ENCODE data around the gene CBLIF.
"Not testable (repeated sequence)": the region's sequence is repeated elsewhere in the genome, so short reads cannot be mapped to it uniquely, and the experiment has no call there.

The CBLIF gene

DNA sequence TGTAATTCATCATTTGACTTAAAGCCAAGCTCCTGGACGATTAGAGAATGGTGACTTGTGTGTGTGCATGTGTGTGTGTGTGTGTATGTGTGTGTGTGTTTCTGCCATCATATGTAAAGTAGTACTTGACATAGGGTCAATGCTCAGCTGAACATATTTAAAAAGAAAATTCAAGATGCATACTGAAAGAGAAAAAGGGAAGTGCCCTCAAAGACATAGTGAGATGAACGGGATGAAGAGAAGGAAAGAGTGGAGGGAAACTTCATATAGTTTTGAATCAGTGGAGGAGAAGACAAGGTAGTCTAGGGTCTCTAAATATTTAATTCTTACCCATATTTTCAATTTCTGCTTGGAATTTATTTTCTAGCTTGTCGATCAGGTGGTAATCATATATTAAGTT is 17.0 kb upstream of the CBLIF start:
- Histone ChIP-seq H3K4me3 (replicated peaks; ENCODE audit: insufficient read depth, low read length) (no peak overlapping the region), H3K27ac (replicated peaks) (no peak overlapping the region), H3K27me3 (ENCODE audit: insufficient read depth, poor library complexity, severe bottlenecking) (no peaks in the 10 kb centered on the region)
- no peak for TF ChIP-seq GABPA (IDR thresholded peaks at IDR 0.05; ENCODE audit: low read depth)
- peak; percentile 79 for TF ChIP-seq SPI1 (IDR thresholded peaks at IDR 0.05; ENCODE audit: borderline replicate concordance, low read depth)
- DNase-seq (ENCODE audit: low read depth in 1 of 2, low spot score in 1 of 2): no peak

DNA sequence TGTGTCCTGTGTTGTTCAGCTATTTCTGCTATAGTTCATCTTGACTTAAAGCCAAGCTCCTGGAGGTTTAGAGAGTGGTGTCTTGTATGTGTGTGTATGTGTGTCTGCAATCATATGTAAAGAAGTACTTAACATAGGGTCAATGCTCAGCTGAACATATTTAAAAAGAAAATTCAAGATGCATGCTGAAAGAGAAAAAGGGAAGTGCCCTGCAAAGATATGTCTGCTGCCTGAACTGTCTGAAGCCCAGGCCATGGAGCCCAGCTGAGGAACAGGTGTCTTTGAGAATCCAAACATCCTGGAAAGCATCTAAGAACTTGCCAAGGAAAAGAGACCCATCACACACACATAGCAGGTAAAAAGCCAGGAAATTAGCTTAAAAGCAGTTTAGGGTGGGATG is 14.4 kb upstream of the CBLIF start:
- H3K27ac ChIP-seq (replicated peaks): no peak overlapping the region
- H3K27me3 ChIP-seq (ENCODE audit: insufficient read depth, poor library complexity, severe bottlenecking): no peaks in the 10 kb centered on the region
- DNase-seq (ENCODE audit: low read depth in 1 of 2, low spot score in 1 of 2): peak in 1 of 2 experiments; percentile 24
- no peak overlapping the region for H3K4me3 ChIP-seq (replicated peaks; ENCODE audit: insufficient read depth, low read length)
- TF ChIP-seq SPI1 (IDR thresholded peaks at IDR 0.05; ENCODE audit: borderline replicate concordance, low read depth) (peak; percentile 97), GABPA (IDR thresholded peaks at IDR 0.05; ENCODE audit: low read depth) (no peak), POLR2AphosphoS5 (IDR thresholded peaks at IDR 0.05; ENCODE audit: low read depth) (no peak)

DNA sequence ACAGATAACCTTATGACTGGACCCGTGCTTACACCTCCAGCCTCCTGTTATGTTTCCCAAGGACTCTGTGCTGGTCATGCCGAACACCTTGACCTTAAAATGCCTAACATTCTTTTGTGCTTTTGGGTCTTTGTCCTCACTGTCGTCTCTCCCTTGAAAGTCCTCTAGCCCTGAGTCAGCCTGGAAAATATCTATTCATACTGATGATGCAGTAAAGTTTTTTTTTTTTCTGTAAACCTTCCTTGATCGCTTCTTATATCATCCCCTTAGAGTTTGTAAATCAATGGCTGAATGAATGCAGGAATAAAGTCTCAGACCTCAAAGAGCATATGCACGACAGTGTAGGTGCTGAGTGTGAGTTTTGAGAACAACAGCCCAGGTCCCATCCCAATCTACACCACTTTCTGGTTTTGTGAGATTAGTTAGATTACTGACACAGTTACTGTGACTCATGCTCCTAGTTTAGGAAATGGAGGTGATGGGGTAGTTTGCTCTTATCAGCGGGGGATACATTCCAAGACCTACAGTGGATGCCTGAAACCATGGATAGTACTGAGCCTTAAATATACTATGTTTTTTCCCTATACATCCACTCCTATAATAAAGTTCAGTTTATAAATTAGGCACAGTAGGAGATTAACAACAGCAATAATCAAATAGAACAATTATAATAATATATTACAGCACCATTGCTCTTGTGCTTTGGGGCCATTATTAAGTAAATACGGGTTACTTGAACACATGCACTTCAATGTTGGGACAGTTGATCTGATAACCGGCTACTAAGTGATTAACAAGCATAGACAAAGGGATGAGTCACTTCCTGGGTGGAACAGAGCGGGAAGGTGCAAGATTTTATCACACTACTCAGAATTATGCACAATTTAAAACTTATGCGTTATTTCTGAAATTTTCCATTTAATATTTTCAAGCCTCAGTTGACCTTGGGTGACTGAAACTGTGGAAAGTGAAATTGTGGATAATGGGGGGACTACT is 12.4 kb upstream of the CBLIF start:
- peak overlapping the region; percentile 59 for H3K27ac ChIP-seq (replicated peaks)
- no peaks in the 10 kb centered on the region for H3K27me3 ChIP-seq (ENCODE audit: insufficient read depth, poor library complexity, severe bottlenecking)
- TF ChIP-seq, protein P1, sequence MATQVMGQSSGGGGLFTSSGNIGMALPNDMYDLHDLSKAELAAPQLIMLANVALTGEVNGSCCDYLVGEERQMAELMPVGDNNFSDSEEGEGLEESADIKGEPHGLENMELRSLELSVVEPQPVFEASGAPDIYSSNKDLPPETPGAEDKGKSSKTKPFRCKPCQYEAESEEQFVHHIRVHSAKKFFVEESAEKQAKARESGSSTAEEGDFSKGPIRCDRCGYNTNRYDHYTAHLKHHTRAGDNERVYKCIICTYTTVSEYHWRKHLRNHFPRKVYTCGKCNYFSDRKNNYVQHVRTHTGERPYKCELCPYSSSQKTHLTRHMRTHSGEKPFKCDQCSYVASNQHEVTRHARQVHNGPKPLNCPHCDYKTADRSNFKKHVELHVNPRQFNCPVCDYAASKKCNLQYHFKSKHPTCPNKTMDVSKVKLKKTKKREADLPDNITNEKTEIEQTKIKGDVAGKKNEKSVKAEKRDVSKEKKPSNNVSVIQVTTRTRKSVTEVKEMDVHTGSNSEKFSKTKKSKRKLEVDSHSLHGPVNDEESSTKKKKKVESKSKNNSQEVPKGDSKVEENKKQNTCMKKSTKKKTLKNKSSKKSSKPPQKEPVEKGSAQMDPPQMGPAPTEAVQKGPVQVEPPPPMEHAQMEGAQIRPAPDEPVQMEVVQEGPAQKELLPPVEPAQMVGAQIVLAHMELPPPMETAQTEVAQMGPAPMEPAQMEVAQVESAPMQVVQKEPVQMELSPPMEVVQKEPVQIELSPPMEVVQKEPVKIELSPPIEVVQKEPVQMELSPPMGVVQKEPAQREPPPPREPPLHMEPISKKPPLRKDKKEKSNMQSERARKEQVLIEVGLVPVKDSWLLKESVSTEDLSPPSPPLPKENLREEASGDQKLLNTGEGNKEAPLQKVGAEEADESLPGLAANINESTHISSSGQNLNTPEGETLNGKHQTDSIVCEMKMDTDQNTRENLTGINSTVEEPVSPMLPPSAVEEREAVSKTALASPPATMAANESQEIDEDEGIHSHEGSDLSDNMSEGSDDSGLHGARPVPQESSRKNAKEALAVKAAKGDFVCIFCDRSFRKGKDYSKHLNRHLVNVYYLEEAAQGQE (IDR thresholded peaks at IDR 0.05; ENCODE audit: insufficient replicate concordance, low read depth): no peak
- peak; percentile 29 to 45 for DNase-seq (ENCODE audit: low read depth in 1 of 2, low spot score in 1 of 2)
- no peak overlapping the region for H3K4me3 ChIP-seq (replicated peaks; ENCODE audit: insufficient read depth, low read length)

DNA sequence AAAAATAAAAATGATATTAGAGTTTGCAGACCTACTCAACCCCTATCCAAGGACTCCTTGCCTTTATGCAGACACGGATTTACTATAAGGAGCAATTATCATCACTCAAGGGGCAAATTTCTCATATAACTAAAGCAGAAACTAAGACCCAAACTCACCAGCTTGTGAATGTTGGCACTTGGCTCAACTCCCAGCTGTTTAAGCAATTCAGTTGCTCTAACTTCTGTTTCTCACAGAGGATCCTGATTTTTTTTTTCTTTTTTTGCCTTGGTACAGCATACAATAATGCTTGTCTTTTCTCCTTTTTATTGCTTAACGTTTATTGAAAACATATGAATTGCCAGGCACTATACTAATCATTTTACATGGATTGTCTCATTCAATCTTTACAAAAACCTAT is 9.6 kb upstream of the CBLIF start:
- no peak overlapping the region for H3K27ac ChIP-seq (replicated peaks)
- peak in 1 of 2 experiments; percentile 14 for DNase-seq (ENCODE audit: low read depth in 1 of 2, low spot score in 1 of 2)
- TF ChIP-seq, protein P1 (IDR thresholded peaks at IDR 0.05; ENCODE audit: insufficient replicate concordance, low read depth): no peak
- TF ChIP-seq, protein P2, sequence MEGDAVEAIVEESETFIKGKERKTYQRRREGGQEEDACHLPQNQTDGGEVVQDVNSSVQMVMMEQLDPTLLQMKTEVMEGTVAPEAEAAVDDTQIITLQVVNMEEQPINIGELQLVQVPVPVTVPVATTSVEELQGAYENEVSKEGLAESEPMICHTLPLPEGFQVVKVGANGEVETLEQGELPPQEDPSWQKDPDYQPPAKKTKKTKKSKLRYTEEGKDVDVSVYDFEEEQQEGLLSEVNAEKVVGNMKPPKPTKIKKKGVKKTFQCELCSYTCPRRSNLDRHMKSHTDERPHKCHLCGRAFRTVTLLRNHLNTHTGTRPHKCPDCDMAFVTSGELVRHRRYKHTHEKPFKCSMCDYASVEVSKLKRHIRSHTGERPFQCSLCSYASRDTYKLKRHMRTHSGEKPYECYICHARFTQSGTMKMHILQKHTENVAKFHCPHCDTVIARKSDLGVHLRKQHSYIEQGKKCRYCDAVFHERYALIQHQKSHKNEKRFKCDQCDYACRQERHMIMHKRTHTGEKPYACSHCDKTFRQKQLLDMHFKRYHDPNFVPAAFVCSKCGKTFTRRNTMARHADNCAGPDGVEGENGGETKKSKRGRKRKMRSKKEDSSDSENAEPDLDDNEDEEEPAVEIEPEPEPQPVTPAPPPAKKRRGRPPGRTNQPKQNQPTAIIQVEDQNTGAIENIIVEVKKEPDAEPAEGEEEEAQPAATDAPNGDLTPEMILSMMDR (IDR thresholded peaks at IDR 0.05; ENCODE audit: insufficient read depth, low read length): no peak
- no peak for TF ChIP-seq SPI1 (IDR thresholded peaks at IDR 0.05; ENCODE audit: borderline replicate concordance, low read depth)
- TF ChIP-seq GABPA (IDR thresholded peaks at IDR 0.05; ENCODE audit: low read depth): no peak
- TF ChIP-seq POLR2AphosphoS5 (IDR thresholded peaks at IDR 0.05; ENCODE audit: low read depth): no peak
- H3K4me3 ChIP-seq (replicated peaks; ENCODE audit: insufficient read depth, low read length): no peak overlapping the region
- no peaks in the 10 kb centered on the region for H3K27me3 ChIP-seq (ENCODE audit: insufficient read depth, poor library complexity, severe bottlenecking)

DNA sequence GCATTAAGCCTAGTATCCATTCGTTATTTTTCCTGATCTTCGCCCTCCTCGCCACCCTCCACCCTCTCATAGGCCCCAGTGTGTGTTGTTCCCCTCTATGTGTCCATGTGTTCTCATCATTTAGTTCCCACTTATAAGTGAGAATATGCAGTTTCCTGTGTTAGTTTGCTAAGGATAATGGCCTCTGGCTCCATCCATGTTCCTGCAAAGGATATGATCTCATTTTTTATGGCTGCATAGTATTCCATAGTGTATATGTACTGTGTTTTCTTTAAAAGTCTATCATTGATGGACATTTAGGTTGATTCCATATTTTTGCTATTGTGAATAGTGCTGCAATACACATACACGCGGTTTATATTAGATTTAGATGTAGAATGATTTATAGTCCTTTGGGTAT is 6.1 kb upstream of the CBLIF start:
- H3K27ac ChIP-seq (replicated peaks); H3K27me3 ChIP-seq (ENCODE audit: insufficient read depth, poor library complexity, severe bottlenecking); H3K4me3 ChIP-seq (replicated peaks; ENCODE audit: insufficient read depth, low read length); DNase-seq (ENCODE audit: low read depth in 1 of 2, low spot score in 1 of 2): not testable (repeated sequence)

DNA sequence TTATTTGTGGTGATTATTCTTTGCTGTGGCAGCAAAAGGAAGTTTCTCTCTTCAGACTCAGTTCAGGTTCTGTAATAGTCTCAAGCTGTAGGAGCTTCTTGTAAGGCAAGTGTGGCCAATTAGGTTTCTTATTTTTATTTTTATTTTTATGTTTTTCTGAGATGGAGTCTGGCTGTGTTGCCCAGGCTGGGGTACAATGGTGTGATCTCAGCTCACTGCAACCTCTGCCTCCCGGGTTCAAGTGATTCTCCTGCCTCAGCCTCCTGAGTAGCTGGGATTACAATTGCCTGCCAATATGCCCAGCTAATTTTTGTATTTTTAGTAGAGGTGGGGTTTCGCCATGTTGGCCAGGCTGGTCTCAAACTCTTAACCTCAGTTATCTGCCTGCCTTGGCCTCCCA is 4.3 kb upstream of the CBLIF start:
- not testable (repeated sequence) for H3K4me3 ChIP-seq (replicated peaks; ENCODE audit: insufficient read depth, low read length); H3K27me3 ChIP-seq (ENCODE audit: insufficient read depth, poor library complexity, severe bottlenecking); DNase-seq (ENCODE audit: low read depth in 1 of 2, low spot score in 1 of 2)
- peak overlapping the region; percentile 22; the same call in 1 of the 2 replicates for H3K27ac ChIP-seq (replicated peaks)

All from HL-60 (cell line).